Measurements from ENCODE around the gene LARGE1. TPM values are rescaled to one million over a fixed set of nuclear protein-coding genes. Genes with fewer than 3 reads are reported as not detected.

Gene LARGE1
- total and polyA plus RNA-seq, 2 experiments from 2014 or later = 1.5 to 12.8 TPM

DNA sequence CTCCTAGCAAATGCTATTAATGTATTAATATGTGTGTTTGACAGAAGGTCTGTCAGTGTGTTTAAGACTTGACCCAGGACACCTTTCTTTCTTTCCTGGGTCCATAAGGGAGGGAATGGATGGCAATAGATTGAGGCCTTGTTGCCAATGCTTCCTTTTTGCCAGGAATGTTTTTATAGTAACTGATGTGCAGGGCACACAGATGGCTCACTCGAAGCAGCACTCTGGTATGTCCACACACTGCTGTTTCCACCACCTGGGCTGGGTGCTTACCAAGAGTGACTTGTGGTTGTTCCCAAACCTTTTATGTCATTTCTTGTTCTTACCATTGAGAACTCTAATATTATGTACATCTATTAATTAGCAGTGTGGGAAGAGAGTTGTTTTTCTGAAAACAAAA, 465.2 kb downstream of the LARGE1 start:
- Histone ChIP-seq H3K4me2 (ENCODE audit: unreplicated experiment) (no peak overlapping the region), H2AFZ (no peak overlapping the region), H3K9ac (no peak overlapping the region), H3K36me3 (ENCODE audit: low read depth) (no peaks in the 10 kb centered on the region), H3K4me1 (ENCODE audit: insufficient read depth) (no peaks in the 10 kb centered on the region), H3K9me2 (ENCODE audit: insufficient read depth) (no peaks in the 10 kb centered on the region), H3K9me3 (ENCODE audit: low read depth) (no peaks in the 10 kb centered on the region), H3K27ac (no peak overlapping the region), H3K27me3 (replicated peaks; ENCODE audit: insufficient read depth) (no peaks in the 10 kb centered on the region), H4K20me1 (ENCODE audit: insufficient read depth) (no peaks in the 10 kb centered on the region), H3K4me3 (no peak overlapping the region), H3F3A (ENCODE audit: insufficient read depth) (no peaks in the 10 kb centered on the region), H3K79me2 (ENCODE audit: insufficient read depth) (no peaks in the 10 kb centered on the region)
- in situ Hi-C loops (cut with MboI) = no loop called here
- TF ChIP-seq EZH2phosphoT487 (IDR thresholded peaks at IDR 0.05; ENCODE audit: insufficient read depth, low read depth) (no peak), EZH2 (IDR thresholded peaks at IDR 0.05; ENCODE audit: insufficient read depth, poor library complexity, severe bottlenecking) (no peak)
- DNase-seq = no peak
- 80 to 100% methylated on average over 1 of the region's 1 CpG for WGBS, 2 experiments (ENCODE audit: low coverage in 1 of 2, low lambda C conversion rate in 2 of 2, missing lambda C conversion rate in 2 of 2)

DNA sequence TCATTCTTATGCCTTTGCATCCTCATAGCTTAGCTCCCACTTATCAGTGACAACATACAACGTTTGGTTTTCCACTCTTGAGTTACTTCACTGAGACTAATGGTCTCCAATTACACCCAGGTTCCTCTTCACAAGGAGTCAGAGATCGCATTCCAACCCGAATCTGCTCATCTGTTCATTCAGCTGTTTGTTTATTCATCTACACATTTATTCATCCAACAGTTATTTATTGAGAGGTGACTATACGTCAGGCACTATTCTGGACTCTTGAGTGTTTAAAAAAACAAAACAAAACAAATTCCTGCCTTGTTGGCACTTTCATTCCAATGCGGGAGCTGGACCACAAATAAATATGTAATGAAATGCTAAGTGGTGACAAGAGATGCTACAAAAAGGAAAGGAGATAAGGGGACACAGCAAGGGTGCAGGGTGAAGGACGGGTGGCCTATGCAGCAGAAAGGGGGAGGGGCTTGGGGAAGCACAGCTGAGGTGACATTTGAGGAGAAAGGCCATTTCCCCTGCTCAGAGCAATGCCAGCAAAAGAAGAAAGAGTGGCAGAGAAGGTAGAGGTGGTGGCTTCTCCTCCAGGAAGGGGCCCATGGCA, 468.3 kb downstream of the LARGE1 start:
- 72% methylated on average over 6 of the region's 6 CpGs for WGBS, 2 experiments (ENCODE audit: low coverage in 1 of 2, low lambda C conversion rate in 2 of 2, missing lambda C conversion rate in 2 of 2)
- Histone ChIP-seq H3K79me2 (ENCODE audit: insufficient read depth) (no peaks in the 10 kb centered on the region), H3K36me3 (ENCODE audit: low read depth) (no peaks in the 10 kb centered on the region), H3K9ac (no peak overlapping the region), H3K4me3 (no peak overlapping the region), H4K20me1 (ENCODE audit: insufficient read depth) (no peaks in the 10 kb centered on the region), H3K27ac (no peak overlapping the region), H2AFZ (no peak overlapping the region), H3K27me3 (replicated peaks; ENCODE audit: insufficient read depth) (no peaks in the 10 kb centered on the region), H3K4me2 (ENCODE audit: unreplicated experiment) (no peak overlapping the region), H3K4me1 (ENCODE audit: insufficient read depth) (no peaks in the 10 kb centered on the region), H3F3A (ENCODE audit: insufficient read depth) (no peaks in the 10 kb centered on the region), H3K9me3 (ENCODE audit: low read depth) (no peaks in the 10 kb centered on the region), H3K9me2 (ENCODE audit: insufficient read depth) (no peaks in the 10 kb centered on the region)
- TF ChIP-seq EZH2 (IDR thresholded peaks at IDR 0.05; ENCODE audit: insufficient read depth, poor library complexity, severe bottlenecking) (no peak), EZH2phosphoT487 (IDR thresholded peaks at IDR 0.05; ENCODE audit: insufficient read depth, low read depth) (no peak)
- in situ Hi-C loops (cut with MboI) = no loop called here
- DNase-seq = no peak

DNA sequence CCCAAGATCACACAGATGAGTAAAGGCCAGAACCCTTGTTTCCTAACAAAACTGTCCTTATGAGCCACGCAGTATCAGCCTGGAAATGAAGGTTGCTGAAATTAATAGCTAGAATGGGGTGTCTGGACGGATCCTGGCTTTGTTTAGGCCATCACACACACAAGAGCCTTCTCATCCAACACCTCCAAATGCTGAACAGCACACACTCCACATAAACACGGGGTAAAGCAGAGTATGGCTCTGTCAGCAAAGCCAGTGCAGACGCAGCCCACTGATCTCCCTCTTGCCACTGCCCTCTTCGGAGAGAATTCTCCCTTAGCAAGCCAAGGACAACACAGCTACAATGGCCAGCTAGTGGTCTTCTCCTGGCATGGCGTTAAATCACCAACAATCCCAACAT, 469.5 kb downstream of the LARGE1 start:
- H3K4me2 ChIP-seq (ENCODE audit: unreplicated experiment) = no peak overlapping the region
- no peaks in the 10 kb centered on the region for H4K20me1 ChIP-seq (ENCODE audit: insufficient read depth)
- no peaks in the 10 kb centered on the region for H3K9me3 ChIP-seq (ENCODE audit: low read depth)
- H2AFZ ChIP-seq = no peak overlapping the region
- DNase-seq = no peak
- H3F3A ChIP-seq (ENCODE audit: insufficient read depth) = no peaks in the 10 kb centered on the region
- no peaks in the 10 kb centered on the region for H3K79me2 ChIP-seq (ENCODE audit: insufficient read depth)
- TF ChIP-seq EZH2phosphoT487 (IDR thresholded peaks at IDR 0.05; ENCODE audit: insufficient read depth, low read depth) (no peak), EZH2 (IDR thresholded peaks at IDR 0.05; ENCODE audit: insufficient read depth, poor library complexity, severe bottlenecking) (no peak)
- in situ Hi-C loops (cut with MboI) = no loop called here
- H3K4me3 ChIP-seq = no peak overlapping the region
- H3K27me3 ChIP-seq (replicated peaks; ENCODE audit: insufficient read depth) = no peaks in the 10 kb centered on the region
- H3K4me1 ChIP-seq (ENCODE audit: insufficient read depth) = no peaks in the 10 kb centered on the region
- H3K27ac ChIP-seq = no peak overlapping the region
- H3K36me3 ChIP-seq (ENCODE audit: low read depth) = no peaks in the 10 kb centered on the region
- no peaks in the 10 kb centered on the region for H3K9me2 ChIP-seq (ENCODE audit: insufficient read depth)
- WGBS, 2 experiments (ENCODE audit: low coverage in 1 of 2, low lambda C conversion rate in 2 of 2, missing lambda C conversion rate in 2 of 2) = 66 to 77% methylated on average over 6 of the region's 6 CpGs
- H3K9ac ChIP-seq = no peak overlapping the region

DNA sequence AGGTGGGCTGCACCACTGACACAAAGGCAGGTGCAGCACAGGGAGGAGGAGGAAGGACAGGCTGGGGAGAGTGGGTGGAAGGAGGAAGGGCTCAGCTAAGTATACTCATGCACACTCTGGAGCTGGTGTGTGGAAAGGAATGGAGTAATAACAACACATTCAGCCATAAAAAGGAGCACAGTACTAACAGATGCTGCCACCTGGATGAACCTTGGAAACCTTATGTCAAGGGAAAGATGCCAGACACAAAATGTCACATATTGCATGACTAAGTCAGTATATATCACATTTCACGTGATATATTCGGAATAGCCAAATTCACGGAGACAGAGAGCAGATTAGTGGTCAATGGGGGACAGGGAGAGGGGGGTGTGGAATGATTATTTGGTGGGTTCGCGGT, 472.5 kb downstream of the LARGE1 start:
- TF ChIP-seq EZH2 (IDR thresholded peaks at IDR 0.05; ENCODE audit: insufficient read depth, poor library complexity, severe bottlenecking) (no peak), EZH2phosphoT487 (IDR thresholded peaks at IDR 0.05; ENCODE audit: insufficient read depth, low read depth) (no peak)

More for the DNA sequence above, 472.5 kb downstream of the LARGE1 start:
- H3K79me2 ChIP-seq (ENCODE audit: insufficient read depth) = no peaks in the 10 kb centered on the region
- no peaks in the 10 kb centered on the region for H3K9me2 ChIP-seq (ENCODE audit: insufficient read depth)
- no peak for DNase-seq
- no peaks in the 10 kb centered on the region for H3F3A ChIP-seq (ENCODE audit: insufficient read depth)
- H3K27me3 ChIP-seq (replicated peaks; ENCODE audit: insufficient read depth) = no peaks in the 10 kb centered on the region
- no peak overlapping the region for H2AFZ ChIP-seq
- H4K20me1 ChIP-seq (ENCODE audit: insufficient read depth) = no peaks in the 10 kb centered on the region
- H3K4me2 ChIP-seq (ENCODE audit: unreplicated experiment) = no peak overlapping the region
- 95 to 100% methylated on average over 5 of the region's 5 CpGs for WGBS, 2 experiments (ENCODE audit: low coverage in 1 of 2, low lambda C conversion rate in 2 of 2, missing lambda C conversion rate in 2 of 2)
- H3K4me3 ChIP-seq = no peak overlapping the region
- H3K9ac ChIP-seq = no peak overlapping the region
- no peak overlapping the region for H3K27ac ChIP-seq
- H3K9me3 ChIP-seq (ENCODE audit: low read depth) = no peaks in the 10 kb centered on the region
- H3K36me3 ChIP-seq (ENCODE audit: low read depth) = no peaks in the 10 kb centered on the region
- no peaks in the 10 kb centered on the region for H3K4me1 ChIP-seq (ENCODE audit: insufficient read depth)
- in situ Hi-C loops (cut with MboI) = no loop called here

Data from GM23248 (cell line).